Uterus (tissue), 2 donors: ENCODE data around the gene DKKL1.

Experiments
- CTCF ChIP-seq, 4 experiments: fragments of 200-600 bp in 2 of 4; fragments of 450-650 bp in 2 of 4; sonication (generic) in 2 of 4; IDR thresholded peaks; one replicate each; pipeline ENCODE4 v1.5.1; 2016 to 2019; ENCODE audit warnings: antibody characterized with exemption in 4 of 4, mild to moderate bottlenecking in 2 of 4, moderate library complexity in 1 of 4
- POLR2A ChIP-seq, 2 donors: fragments of 450-650 bp; IDR thresholded peaks; one replicate each; pipeline ENCODE4 v1.6.1; 2016; ENCODE audit warnings: antibody characterized with exemption in 2 of 2, mild to moderate bottlenecking in 1 of 2, moderate library complexity in 1 of 2

GRCh38 chr19:49324801-49325576 is 38.7 kb upstream of the DKKL1 start, which contains the start of gene SLC6A16:
- TF ChIP-seq POLR2A (IDR thresholded peaks at IDR 0.05) (no peak), CTCF (IDR thresholded peaks at IDR 0.05) (no peak)
